HEK293 (cell line): ENCODE results near the gene APOO.
A peak's percentile ranks its signal among the peaks of the same experiment; 100 is the strongest.

ENCODE experiments used
- CTCF ChIA-PET: fragments of 350-600 bp; formaldehyde crosslinking; extraction: SDS; loops from one replicate; lab custom pipeline; 2021; ENCODE audit warnings: antibody characterized with exemption; lab: Yijun Ruan, JAX
- POLR2A ChIA-PET: fragments of 300-600 bp; formaldehyde crosslinking; extraction: SDS; loops from one replicate; lab custom pipeline; 2020; ENCODE audit warnings: antibody characterized with exemption, inconsistent platforms; lab: Yijun Ruan, JAX
- H3K27ac ChIP-seq: fragments of 200-500 bp; sonication (Bioruptor generic); 2 replicates; pipeline ENCODE4 v1.5.1; 2014; ENCODE audit warnings: low read depth, low read length, control low read depth, inconsistent platforms; ENCODE audit errors: extremely low read depth
- H3K36me3 ChIP-seq, 2 experiments: fragments of 200-500 bp in 1 of 2; sonication (Bioruptor generic) in 1 of 2; 1 replicate in 1 of 2; 2 replicates in 1 of 2; pipeline ENCODE4 v1.5.1; 2014 to 2017; ENCODE audit warnings: inconsistent platforms in 2 of 2, low read length in 2 of 2; ENCODE audit not compliant: control insufficient read depth in 2 of 2, insufficient read depth in 1 of 2
- H3K4me1 ChIP-seq: fragments of 200-500 bp; sonication (Bioruptor generic); 2 replicates; pipeline ENCODE4 v1.5.1; 2014; ENCODE audit warnings: mild to moderate bottlenecking, low read length, inconsistent platforms; ENCODE audit not compliant: control insufficient read depth, insufficient read depth
- H3K4me3 ChIP-seq: 2 replicates; pipeline ENCODE4 v1.5.1; 2011; ENCODE audit warnings: low read depth, mild to moderate bottlenecking, control low read depth, low read length, moderate library complexity
- H3K9me3 ChIP-seq: fragments of 200-500 bp; sonication (Bioruptor generic); 2 replicates; pipeline ENCODE4 v1.5.1; 2014; ENCODE audit warnings: low read depth, low read length, inconsistent platforms; ENCODE audit not compliant: control insufficient read depth, insufficient read depth
- BCL11A ChIP-seq: fragments of 450-650 bp; formaldehyde crosslinking; IDR thresholded peaks from 2 replicates; pipeline ENCODE4 v1.5.1; 2016; ENCODE audit warnings: low read depth, missing biosample characterization, missing genetic modification characterization
- MYNN ChIP-seq: fragments of 450-650 bp; formaldehyde crosslinking; IDR thresholded peaks from 2 replicates; pipeline ENCODE4 v1.5.1; 2016; ENCODE audit warnings: missing biosample characterization, missing genetic modification characterization, borderline replicate concordance
- SCRT2 ChIP-seq: fragments of 450-650 bp; formaldehyde crosslinking; IDR thresholded peaks from 2 replicates; pipeline ENCODE4 v1.5.1; 2016; ENCODE audit warnings: missing biosample characterization, missing genetic modification characterization
- YY1 ChIP-seq: fragments of 450-650 bp; formaldehyde crosslinking; IDR thresholded peaks from 2 replicates; pipeline ENCODE4 v1.5.1; 2018; ENCODE audit warnings: missing biosample characterization, missing genetic modification characterization
- ZEB2 ChIP-seq: fragments of 450-650 bp; formaldehyde crosslinking; IDR thresholded peaks from 2 replicates; pipeline ENCODE4 v1.5.1; 2016; ENCODE audit warnings: missing biosample characterization, missing genetic modification characterization
- ZNF112 ChIP-seq: fragments of 450-650 bp; formaldehyde crosslinking; IDR thresholded peaks from 2 replicates; pipeline ENCODE4 v1.5.0; 2017; ENCODE audit warnings: missing biosample characterization, missing genetic modification characterization
- ZNF121 ChIP-seq: fragments of 450-650 bp; formaldehyde crosslinking; IDR thresholded peaks from 2 replicates; pipeline ENCODE4 v1.5.1; 2016; ENCODE audit warnings: missing biosample characterization, missing genetic modification characterization
- ZNF202 ChIP-seq: fragments of 450-650 bp; formaldehyde crosslinking; IDR thresholded peaks from 2 replicates; pipeline ENCODE4 v1.5.1; 2016; ENCODE audit warnings: missing biosample characterization, missing genetic modification characterization, borderline replicate concordance
- ZNF292 ChIP-seq: fragments of 450-650 bp; formaldehyde crosslinking; IDR thresholded peaks from 2 replicates; pipeline ENCODE4 v1.5.1; 2016; ENCODE audit warnings: low read depth, missing biosample characterization, missing genetic modification characterization, borderline replicate concordance
- ZNF366 ChIP-seq: fragments of 450-650 bp; formaldehyde crosslinking; conservative IDR thresholded peaks from 2 replicates; pipeline ENCODE4 v1.5.1; 2016; ENCODE audit warnings: missing biosample characterization, missing genetic modification characterization
- ZNF398 ChIP-seq: fragments of 450-650 bp; formaldehyde crosslinking; IDR thresholded peaks from 2 replicates; pipeline ENCODE4 v1.5.1; 2017; ENCODE audit warnings: missing biosample characterization, missing genetic modification characterization
- ZNF404 ChIP-seq: fragments of 450-650 bp; formaldehyde crosslinking; IDR thresholded peaks from 2 replicates; pipeline ENCODE4 v1.5.1; 2017; ENCODE audit warnings: missing biosample characterization, missing genetic modification characterization
- ZNF558 ChIP-seq: fragments of 450-650 bp; formaldehyde crosslinking; IDR thresholded peaks from 2 replicates; pipeline ENCODE4 v1.5.1; 2016; ENCODE audit warnings: missing biosample characterization, missing genetic modification characterization
- ZNF600 ChIP-seq: fragments of 450-650 bp; formaldehyde crosslinking; IDR thresholded peaks from 2 replicates; pipeline ENCODE4 v1.5.1; 2016; ENCODE audit warnings: missing biosample characterization, missing genetic modification characterization
- ZNF791 ChIP-seq: fragments of 450-650 bp; formaldehyde crosslinking; IDR thresholded peaks from 2 replicates; pipeline ENCODE4 v1.5.1; 2016; ENCODE audit warnings: missing biosample characterization, missing genetic modification characterization
- ZSCAN23 ChIP-seq: fragments of 450-650 bp; formaldehyde crosslinking; IDR thresholded peaks from 2 replicates; pipeline ENCODE4 v1.5.1; 2016; ENCODE audit warnings: missing biosample characterization, missing genetic modification characterization
- ZSCAN5A ChIP-seq: fragments of 450-650 bp; formaldehyde crosslinking; IDR thresholded peaks from 2 replicates; pipeline ENCODE4 v1.5.1; 2016; ENCODE audit warnings: missing biosample characterization, missing genetic modification characterization
- TF ChIP-seq, protein P1 (sequence below): fragments of 450-650 bp; formaldehyde crosslinking; IDR thresholded peaks from 2 replicates; pipeline ENCODE4 v1.5.1; 2017; ENCODE audit warnings: missing biosample characterization, missing genetic modification characterization
- TF ChIP-seq, protein P2 (sequence below): fragments of 450-650 bp; formaldehyde crosslinking; IDR thresholded peaks from 2 replicates; pipeline ENCODE4 v1.5.1; 2016; ENCODE audit warnings: missing biosample characterization, missing genetic modification characterization

The APOO gene

GRCh38 chrX:23788946-23789345 lies 118.8 kb downstream of the APOO start:
- TF ChIP-seq ZSCAN23 (tag by site-specific recombination), result 0 out of 2 replicates have a peak, but pooled peaks have one; percentile 19
- TF ChIP-seq BCL11A (tag by site-specific recombination), result no peak
- TF ChIP-seq ZSCAN5A (tag by site-specific recombination), result 0 out of 2 replicates have a peak, but pooled peaks have one; percentile 15
- ChIA-PET POLR2A (interaction anchor here (1.2 to 1.3 kb wide), 2 partner anchors 10 to 20 kb away, joined by 3 read pairs; no protein-coding TSS in a partner anchor), CTCF (no interaction called here)
- H3K27ac ChIP-seq, result no peak overlapping the region
- no peak overlapping the region for H3K4me3 ChIP-seq
- H3K9me3 ChIP-seq, result no peaks in the 10 kb centered on the region
- peaks cover 7% of the 10 kb centered on the region; the same call in 1 of the 2 replicates for H3K4me1 ChIP-seq
- peaks cover 0 to 20% of the 10 kb centered on the region in 2 experiments; a peak in 1 of 3 replicates for H3K36me3 ChIP-seq

DNA sequence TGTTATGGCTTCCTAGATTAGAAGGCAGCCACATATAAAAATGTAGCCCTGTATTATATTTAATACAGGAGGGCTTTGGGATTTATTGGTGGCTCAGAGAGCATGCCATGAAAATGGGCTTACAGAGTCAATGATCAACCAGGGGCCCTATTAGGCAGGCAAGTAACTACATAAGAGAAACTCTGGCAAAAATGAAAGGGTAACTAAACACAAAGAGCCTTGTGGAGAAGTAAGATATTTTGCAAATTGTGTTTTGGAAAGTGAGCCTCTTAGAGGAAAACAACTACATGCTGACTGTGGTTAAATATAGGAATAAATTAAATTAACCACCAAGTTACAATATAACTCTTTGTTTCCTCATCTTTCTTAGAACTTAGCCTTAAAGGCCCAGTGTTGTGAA lies 119.2 kb downstream of the APOO start:
- peaks cover 0 to 25% of the 10 kb centered on the region in 2 experiments; a peak in 1 of 3 replicates for H3K36me3 ChIP-seq
- no peaks in the 10 kb centered on the region for H3K9me3 ChIP-seq
- CTCF ChIA-PET, result no interaction called here
- POLR2A ChIA-PET, result interaction anchor here (1.2 to 1.3 kb wide), 3 partner anchors 10 to 21 kb away, joined by 3 to 7 read pairs (median 3); no protein-coding TSS in a partner anchor
- H3K4me3 ChIP-seq, result no peak overlapping the region
- peaks cover 7% of the 10 kb centered on the region; the same call in 1 of the 2 replicates for H3K4me1 ChIP-seq
- H3K27ac ChIP-seq, result peak overlapping the region; percentile 33; the same call in 1 of the 2 replicates
- TF ChIP-seq, protein P1, sequence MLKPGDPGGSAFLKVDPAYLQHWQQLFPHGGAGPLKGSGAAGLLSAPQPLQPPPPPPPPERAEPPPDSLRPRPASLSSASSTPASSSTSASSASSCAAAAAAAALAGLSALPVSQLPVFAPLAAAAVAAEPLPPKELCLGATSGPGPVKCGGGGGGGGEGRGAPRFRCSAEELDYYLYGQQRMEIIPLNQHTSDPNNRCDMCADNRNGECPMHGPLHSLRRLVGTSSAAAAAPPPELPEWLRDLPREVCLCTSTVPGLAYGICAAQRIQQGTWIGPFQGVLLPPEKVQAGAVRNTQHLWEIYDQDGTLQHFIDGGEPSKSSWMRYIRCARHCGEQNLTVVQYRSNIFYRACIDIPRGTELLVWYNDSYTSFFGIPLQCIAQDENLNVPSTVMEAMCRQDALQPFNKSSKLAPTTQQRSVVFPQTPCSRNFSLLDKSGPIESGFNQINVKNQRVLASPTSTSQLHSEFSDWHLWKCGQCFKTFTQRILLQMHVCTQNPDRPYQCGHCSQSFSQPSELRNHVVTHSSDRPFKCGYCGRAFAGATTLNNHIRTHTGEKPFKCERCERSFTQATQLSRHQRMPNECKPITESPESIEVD, result peak; percentile 20; the same call in 1 of the 2 replicates
- TF ChIP-seq ZNF398 (no peak), ZNF366 (no peak)

- no peak for TF ChIP-seq ZNF404 (tag by site-specific recombination)
- peak; percentile 95 for TF ChIP-seq ZNF121 (tag by site-specific recombination)
- H3K36me3 ChIP-seq, result peaks cover 0 to 25% of the 10 kb centered on the region in 2 experiments; a peak in 1 of 3 replicates
- no peak overlapping the region for H3K27ac ChIP-seq
- POLR2A ChIA-PET, result interaction anchor here (0.7 to 1.3 kb wide), 6 partner anchors 11 to 114 kb away, joined by 3 to 10 read pairs (median 4); no protein-coding TSS in a partner anchor
- CTCF ChIA-PET, result no interaction called here
- H3K9me3 ChIP-seq, result no peaks in the 10 kb centered on the region
- peaks cover 5% of the 10 kb centered on the region; the same call in 1 of the 2 replicates for H3K4me1 ChIP-seq
- no peak overlapping the region for H3K4me3 ChIP-seq
Observed at GRCh38 chrX:23787745-23788118, 120.0 kb downstream of the APOO start.

DNA sequence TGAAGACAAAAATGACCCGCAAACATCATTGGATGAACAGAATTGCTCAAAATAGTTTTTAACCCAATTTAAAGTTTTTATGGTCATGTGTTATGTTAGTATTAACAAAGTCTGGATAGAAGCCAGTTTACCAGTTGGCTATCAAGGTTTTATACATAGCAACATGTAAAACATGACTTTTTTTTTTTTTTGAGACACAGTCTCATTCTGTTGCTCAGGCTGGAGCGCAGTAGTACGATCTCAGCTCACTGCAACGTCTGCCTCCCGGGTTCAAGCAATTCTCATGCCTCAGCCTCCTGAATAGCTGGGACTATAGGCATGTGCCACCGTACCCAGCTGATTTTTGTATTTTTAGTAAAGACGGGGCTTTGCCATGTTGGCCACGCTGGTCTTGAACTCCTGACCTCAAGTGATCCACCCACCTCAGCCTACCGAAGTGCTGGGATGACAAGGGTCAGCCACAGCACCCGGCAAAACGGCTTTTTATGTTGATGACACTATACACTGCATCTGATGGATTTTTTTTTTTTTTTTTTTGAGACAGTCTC lies 121.4 kb downstream of the APOO start:
- Histone ChIP-seq H3K4me3 (no peak overlapping the region), H3K4me1 (peaks cover 5% of the 10 kb centered on the region; the same call in 1 of the 2 replicates), H3K27ac (no peak overlapping the region), H3K9me3 (no peaks in the 10 kb centered on the region), H3K36me3 (peaks cover 0 to 25% of the 10 kb centered on the region in 2 experiments; a peak in 1 of 3 replicates)
- CTCF ChIA-PET, result interaction anchor here (0.7 to 1.0 kb wide), 2 partner anchors 104 to 170 kb away, joined by 3 to 5 read pairs; no protein-coding TSS in a partner anchor
- POLR2A ChIA-PET, result interaction anchor here (0.6 to 1.2 kb wide), 2 partner anchors 265 to 269 kb away, joined by 3 to 4 read pairs; partner anchors contain the start of gene EIF2S3
- TF ChIP-seq ZNF600 (tag by site-specific recombination), result peak; percentile 59
- no peak for TF ChIP-seq MYNN (tag by site-specific recombination)
- no peak for TF ChIP-seq YY1 (tag by site-specific recombination)
- 0 out of 2 replicates have a peak, but pooled peaks have one; percentile 17 for TF ChIP-seq ZEB2 (tag by site-specific recombination)
- no peak for TF ChIP-seq ZNF292 (tag by site-specific recombination)
- no peak for TF ChIP-seq ZNF112
- TF ChIP-seq BCL11A (tag by site-specific recombination), result peak; percentile 89; the same call in 1 of the 2 replicates
- TF ChIP-seq, protein P2, sequence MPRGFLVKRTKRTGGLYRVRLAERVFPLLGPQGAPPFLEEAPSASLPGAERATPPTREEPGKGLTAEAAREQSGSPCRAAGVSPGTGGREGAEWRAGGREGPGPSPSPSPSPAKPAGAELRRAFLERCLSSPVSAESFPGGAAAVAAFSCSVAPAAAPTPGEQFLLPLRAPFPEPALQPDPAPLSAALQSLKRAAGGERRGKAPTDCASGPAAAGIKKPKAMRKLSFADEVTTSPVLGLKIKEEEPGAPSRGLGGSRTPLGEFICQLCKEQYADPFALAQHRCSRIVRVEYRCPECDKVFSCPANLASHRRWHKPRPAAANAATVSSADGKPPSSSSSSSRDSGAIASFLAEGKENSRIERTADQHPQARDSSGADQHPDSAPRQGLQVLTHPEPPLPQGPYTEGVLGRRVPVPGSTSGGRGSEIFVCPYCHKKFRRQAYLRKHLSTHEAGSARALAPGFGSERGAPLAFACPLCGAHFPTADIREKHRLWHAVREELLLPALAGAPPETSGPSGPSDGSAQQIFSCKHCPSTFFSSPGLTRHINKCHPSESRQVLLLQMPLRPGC (tag by site-specific recombination), result peak; percentile 75; the same call in 1 of the 2 replicates
- TF ChIP-seq ZNF558 (tag by site-specific recombination), result no peak
- TF ChIP-seq SCRT2 (tag by site-specific recombination), result no peak
- no peak for TF ChIP-seq ZNF202 (tag by site-specific recombination)
- TF ChIP-seq ZNF791 (tag by site-specific recombination), result no peak
